ENCODE measurements around the gene CRABP1. TPM values are rescaled to one million over a fixed set of nuclear protein-coding genes. Genes with fewer than 3 reads are reported as not detected.

Gene CRABP1
- polyA plus RNA-seq, 4 donors, result 52.3 to 65.6 (median 58.7) TPM

GRCh38 chr15:78316283-78317083, 23.7 kb upstream of the CRABP1 start:
- DNase-seq (ENCODE audit: low read depth in 4 of 4, low spot score in 3 of 4), result peak in 1 of 4 donors; percentile 42

GRCh38 chr15:78317145-78317836, 22.9 kb upstream of the CRABP1 start:
- no peak for DNase-seq (ENCODE audit: low read depth in 4 of 4, low spot score in 3 of 4)

DNA sequence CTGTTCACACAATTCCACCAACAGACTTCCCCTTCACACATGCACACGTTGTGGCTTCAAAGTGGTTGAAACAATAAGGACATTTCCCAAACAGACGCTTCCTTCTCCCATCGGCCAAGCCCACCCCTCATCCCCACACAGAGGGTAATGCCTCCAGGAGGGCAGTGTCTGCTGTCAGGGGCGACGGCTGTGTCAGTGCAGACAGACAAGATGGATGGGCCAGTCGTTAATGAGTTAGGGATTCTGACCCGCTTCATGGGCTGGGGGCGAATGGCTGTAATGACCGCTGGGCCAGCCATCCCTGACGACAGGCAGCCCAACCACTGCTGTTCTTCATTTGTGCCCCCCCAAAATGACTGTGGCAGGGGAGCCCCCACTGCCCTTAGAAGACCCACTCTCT, 20.6 kb upstream of the CRABP1 start:
- no peak for DNase-seq (ENCODE audit: low read depth in 4 of 4, low spot score in 3 of 4)

- no peak for DNase-seq (ENCODE audit: low read depth in 4 of 4, low spot score in 3 of 4)
These were observed 20.0 kb upstream of the CRABP1 start for GRCh38 chr15:78320183-78320582.

DNA sequence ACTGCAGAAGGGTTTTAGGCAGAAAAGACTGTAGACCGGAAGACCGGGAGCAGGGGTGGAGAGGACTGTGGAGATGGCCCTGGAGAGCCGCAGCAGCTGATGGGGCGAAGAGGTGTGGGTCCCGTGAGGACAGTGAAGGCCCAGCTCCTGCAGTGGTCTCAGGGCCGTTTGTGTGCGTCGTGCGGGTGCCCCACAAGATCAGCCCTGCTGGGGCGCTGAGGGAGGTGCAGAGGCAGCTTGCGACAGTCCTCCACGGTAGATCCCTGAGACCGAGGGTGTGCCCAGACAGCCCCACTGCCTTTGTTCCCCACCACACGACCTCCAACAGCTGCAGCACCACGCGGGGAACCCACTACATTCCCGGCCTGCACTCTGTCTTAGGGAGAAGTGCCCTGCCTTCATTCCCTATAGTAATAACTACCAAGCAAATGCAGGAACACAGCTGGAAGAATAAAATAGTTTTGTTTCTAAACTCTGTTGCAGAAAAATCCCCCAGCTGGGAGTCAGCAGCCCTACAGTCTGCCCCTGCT, 19.0 kb upstream of the CRABP1 start:
- DNase-seq (ENCODE audit: low read depth in 4 of 4, low spot score in 3 of 4), result no peak

GRCh38 chr15:78321786-78322185, 18.4 kb upstream of the CRABP1 start:
- no peak for DNase-seq (ENCODE audit: low read depth in 4 of 4, low spot score in 3 of 4)

GRCh38 chr15:78322243-78322642, 17.9 kb upstream of the CRABP1 start:
- no peak for DNase-seq (ENCODE audit: low read depth in 4 of 4, low spot score in 3 of 4)

GRCh38 chr15:78322724-78323521, 17.2 kb upstream of the CRABP1 start:
- DNase-seq (ENCODE audit: low read depth in 4 of 4, low spot score in 3 of 4), result no peak

- DNase-seq (ENCODE audit: low read depth in 4 of 4, low spot score in 3 of 4), result no peak
These were observed 16.5 kb upstream of the CRABP1 start for GRCh38 chr15:78323693-78324092.

DNA sequence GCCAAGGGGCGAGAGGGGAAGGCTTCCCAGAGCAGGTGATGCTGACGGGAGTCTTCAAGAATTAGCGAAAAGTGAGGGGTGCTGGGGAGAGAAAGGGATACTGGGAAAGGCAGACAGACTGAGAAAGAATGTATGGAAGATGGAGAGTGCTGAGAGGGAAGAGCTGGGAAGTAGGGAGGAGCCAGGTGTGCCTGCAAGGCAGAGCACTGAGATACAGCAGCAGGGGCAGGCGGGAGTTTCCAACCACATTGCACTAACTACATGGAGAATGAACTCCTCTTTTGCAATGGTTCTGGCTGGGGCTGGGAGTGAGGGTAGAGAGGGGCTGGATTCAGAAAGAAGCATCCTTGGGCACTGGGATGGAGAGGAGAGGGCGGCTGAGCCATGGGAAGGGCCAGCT, 16.0 kb upstream of the CRABP1 start:
- no peak for DNase-seq (ENCODE audit: low read depth in 4 of 4, low spot score in 3 of 4)

GRCh38 chr15:78325092-78325843, 14.9 kb upstream of the CRABP1 start:
- no peak for DNase-seq (ENCODE audit: low read depth in 4 of 4, low spot score in 3 of 4)

- DNase-seq (ENCODE audit: low read depth in 4 of 4, low spot score in 3 of 4), result no peak
These were observed 12.7 kb upstream of the CRABP1 start for GRCh38 chr15:78327466-78327865.

- DNase-seq (ENCODE audit: low read depth in 4 of 4, low spot score in 3 of 4), result no peak
These were observed 10.5 kb upstream of the CRABP1 start for GRCh38 chr15:78329625-78330024.

- no peak for DNase-seq (ENCODE audit: low read depth in 4 of 4, low spot score in 3 of 4)
These were observed 5.3 kb upstream of the CRABP1 start for GRCh38 chr15:78334845-78335244.

GRCh38 chr15:78335985-78336384, 4.2 kb upstream of the CRABP1 start:
- DNase-seq (ENCODE audit: low read depth in 4 of 4, low spot score in 3 of 4), result no peak

- no peak for DNase-seq (ENCODE audit: low read depth in 4 of 4, low spot score in 3 of 4)
These were observed 1.4 kb upstream of the CRABP1 start for GRCh38 chr15:78338781-78339180.

DNA sequence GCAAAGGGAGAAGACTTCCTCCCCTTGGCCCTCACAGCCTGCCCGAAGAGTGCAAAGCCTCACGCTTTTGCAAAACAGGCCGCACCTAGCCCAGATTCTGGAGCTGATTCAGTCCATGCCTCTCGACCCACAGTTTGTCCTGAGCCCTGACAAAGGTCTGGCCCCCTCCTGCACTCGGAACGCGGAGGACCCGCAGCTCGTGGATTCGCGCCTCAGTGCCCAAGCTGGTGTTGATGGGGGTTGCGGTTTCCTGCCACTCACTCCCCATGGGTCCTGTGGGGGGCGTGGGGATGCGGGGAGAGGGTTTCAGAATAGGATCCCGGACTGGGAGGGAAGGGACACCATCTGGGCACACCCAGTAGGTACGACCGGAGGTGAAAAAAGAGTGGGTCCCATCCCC, 594 bp upstream of the CRABP1 start:
- DNase-seq (ENCODE audit: low read depth in 4 of 4, low spot score in 3 of 4), result no peak

GRCh38 chr15:78341057-78341987, 1.2 kb downstream of the CRABP1 start:
- no peak for DNase-seq (ENCODE audit: low read depth in 4 of 4, low spot score in 3 of 4)

- no peak for DNase-seq (ENCODE audit: low read depth in 4 of 4, low spot score in 3 of 4)
These were observed 1.9 kb downstream of the CRABP1 start for GRCh38 chr15:78342021-78342420.
